ENCODE measurements around the gene AMZ1.

DNA sequence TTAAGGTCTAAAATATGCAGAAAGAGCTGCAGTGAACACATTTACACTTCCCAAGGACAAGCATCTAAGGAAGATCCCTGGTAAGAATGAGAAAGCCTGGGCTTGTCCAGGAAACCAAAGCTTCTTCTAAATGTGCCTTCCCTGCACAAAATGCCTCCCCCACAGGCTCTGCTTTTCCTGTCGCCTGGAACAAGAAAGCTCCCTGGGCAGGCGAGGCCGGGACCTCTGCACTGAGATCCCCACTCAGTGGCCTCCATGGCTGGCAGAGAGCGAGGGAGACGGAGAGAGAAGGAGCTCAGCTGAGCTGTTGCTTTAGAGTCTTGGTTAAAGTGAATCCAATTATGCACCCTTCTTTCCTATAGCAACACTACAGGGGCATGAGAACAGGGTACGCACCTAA is 75.6 kb downstream of the AMZ1 start:
- TF ChIP-seq, protein P1, sequence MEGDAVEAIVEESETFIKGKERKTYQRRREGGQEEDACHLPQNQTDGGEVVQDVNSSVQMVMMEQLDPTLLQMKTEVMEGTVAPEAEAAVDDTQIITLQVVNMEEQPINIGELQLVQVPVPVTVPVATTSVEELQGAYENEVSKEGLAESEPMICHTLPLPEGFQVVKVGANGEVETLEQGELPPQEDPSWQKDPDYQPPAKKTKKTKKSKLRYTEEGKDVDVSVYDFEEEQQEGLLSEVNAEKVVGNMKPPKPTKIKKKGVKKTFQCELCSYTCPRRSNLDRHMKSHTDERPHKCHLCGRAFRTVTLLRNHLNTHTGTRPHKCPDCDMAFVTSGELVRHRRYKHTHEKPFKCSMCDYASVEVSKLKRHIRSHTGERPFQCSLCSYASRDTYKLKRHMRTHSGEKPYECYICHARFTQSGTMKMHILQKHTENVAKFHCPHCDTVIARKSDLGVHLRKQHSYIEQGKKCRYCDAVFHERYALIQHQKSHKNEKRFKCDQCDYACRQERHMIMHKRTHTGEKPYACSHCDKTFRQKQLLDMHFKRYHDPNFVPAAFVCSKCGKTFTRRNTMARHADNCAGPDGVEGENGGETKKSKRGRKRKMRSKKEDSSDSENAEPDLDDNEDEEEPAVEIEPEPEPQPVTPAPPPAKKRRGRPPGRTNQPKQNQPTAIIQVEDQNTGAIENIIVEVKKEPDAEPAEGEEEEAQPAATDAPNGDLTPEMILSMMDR (IDR thresholded peaks at IDR 0.05), result no peak
- TF ChIP-seq POLR2A (IDR thresholded peaks at IDR 0.05), result no peak

Data from ovary (tissue), 3 donors.